Panc1 (cell line): Measurements from ENCODE around the gene GCAT.

ENCODE experiments used
- CTCF ChIP-seq: fragments of 450-650 bp; IDR thresholded peaks from 2 replicates; pipeline ENCODE4 v1.5.1; 2017; ENCODE audit warnings: mild to moderate bottlenecking
- POLR2AphosphoS5 ChIP-seq: IDR thresholded peaks from 2 replicates; pipeline ENCODE4 v1.6.1; 2012; ENCODE audit warnings: mild to moderate bottlenecking, low read depth, low read length, moderate library complexity

GRCh38 chr22:37784829-37785495 lies 22.8 kb upstream of the GCAT start:
- TF ChIP-seq CTCF (no peak), POLR2AphosphoS5 (no peak)
